ENCODE results near the gene GGA1.

DNA sequence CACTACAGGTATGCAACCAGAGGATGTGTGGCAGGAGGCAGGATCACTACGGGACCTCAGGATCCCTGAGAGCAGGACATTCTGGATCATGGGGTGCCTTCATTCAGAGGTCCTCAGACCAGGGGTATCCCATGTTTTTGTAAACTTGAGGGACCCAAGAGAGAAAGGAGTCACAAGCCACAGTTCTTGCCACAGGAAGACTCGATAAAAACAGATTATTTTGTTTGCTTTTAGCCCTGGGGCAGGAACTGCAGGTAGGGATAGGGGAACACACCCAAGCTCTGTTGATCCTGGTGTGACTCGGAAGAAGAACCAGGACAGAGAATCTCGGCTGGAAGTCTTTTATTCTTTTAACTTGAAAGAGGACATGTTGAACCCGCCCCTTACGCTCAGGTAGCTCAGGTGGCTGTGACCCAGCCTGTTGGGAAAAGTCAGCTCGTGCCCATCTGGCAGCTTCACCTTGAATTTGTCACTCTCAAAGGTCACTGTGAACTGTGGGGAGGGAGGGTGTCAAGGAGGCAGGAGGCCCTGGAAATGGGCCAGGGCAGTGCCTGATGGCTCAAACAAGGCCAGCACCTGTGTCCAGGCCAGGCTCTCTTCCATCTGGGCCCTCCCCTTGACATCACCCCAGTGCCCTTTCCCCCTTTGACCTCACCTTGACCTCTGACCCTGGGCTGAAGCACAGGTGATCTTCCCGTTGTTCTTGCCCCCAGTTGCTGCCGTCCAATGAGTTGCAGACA is 38.5 kb upstream of the GGA1 start:
- TF ChIP-seq POLR2A (IDR thresholded peaks at IDR 0.05; ENCODE audit: extremely low read depth, insufficient read length) = no peak
- TF ChIP-seq, protein P1, sequence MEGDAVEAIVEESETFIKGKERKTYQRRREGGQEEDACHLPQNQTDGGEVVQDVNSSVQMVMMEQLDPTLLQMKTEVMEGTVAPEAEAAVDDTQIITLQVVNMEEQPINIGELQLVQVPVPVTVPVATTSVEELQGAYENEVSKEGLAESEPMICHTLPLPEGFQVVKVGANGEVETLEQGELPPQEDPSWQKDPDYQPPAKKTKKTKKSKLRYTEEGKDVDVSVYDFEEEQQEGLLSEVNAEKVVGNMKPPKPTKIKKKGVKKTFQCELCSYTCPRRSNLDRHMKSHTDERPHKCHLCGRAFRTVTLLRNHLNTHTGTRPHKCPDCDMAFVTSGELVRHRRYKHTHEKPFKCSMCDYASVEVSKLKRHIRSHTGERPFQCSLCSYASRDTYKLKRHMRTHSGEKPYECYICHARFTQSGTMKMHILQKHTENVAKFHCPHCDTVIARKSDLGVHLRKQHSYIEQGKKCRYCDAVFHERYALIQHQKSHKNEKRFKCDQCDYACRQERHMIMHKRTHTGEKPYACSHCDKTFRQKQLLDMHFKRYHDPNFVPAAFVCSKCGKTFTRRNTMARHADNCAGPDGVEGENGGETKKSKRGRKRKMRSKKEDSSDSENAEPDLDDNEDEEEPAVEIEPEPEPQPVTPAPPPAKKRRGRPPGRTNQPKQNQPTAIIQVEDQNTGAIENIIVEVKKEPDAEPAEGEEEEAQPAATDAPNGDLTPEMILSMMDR (IDR thresholded peaks at IDR 0.05; ENCODE audit: low read depth, low read length) = no peak
- TF ChIP-seq MAX (IDR thresholded peaks at IDR 0.05; ENCODE audit: low read depth, low read length) = no peak
